ENCODE measurements around the gene PEX16.
"Not testable (repeated sequence)": the region's sequence is repeated elsewhere in the genome, so short reads cannot be mapped to it uniquely, and the experiment has no call there.

DNA sequence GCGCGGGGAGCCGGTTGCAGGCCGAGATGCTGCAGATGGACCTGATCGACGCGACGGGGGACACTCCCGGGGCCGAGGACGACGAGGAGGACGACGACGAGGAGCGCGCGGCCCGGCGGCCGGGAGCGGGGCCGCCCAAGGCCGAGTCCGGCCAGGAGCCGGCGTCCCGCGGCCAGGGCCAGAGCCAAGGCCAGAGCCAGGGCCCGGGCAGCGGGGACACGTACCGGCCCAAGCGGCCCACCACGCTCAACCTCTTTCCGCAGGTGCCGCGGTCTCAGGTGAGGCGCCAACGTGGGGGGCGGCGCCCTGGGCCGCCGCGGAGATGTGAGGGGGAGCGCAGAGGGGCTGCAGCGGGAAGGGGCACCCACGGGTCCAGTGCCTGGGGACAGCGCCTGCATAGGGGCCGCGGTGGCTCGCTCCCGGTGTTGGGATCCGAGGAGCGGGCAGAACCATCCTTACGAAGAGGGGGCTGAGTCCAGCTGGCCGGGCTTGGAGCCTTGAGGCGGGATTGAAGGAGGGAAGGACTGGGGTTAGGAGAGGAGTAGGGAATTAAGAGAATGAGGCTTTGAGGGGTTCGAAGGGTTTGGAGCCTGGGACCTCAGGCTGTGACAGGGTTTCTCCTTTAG is 17.4 kb downstream of the PEX16 start:
- TF ChIP-seq, protein P1, sequence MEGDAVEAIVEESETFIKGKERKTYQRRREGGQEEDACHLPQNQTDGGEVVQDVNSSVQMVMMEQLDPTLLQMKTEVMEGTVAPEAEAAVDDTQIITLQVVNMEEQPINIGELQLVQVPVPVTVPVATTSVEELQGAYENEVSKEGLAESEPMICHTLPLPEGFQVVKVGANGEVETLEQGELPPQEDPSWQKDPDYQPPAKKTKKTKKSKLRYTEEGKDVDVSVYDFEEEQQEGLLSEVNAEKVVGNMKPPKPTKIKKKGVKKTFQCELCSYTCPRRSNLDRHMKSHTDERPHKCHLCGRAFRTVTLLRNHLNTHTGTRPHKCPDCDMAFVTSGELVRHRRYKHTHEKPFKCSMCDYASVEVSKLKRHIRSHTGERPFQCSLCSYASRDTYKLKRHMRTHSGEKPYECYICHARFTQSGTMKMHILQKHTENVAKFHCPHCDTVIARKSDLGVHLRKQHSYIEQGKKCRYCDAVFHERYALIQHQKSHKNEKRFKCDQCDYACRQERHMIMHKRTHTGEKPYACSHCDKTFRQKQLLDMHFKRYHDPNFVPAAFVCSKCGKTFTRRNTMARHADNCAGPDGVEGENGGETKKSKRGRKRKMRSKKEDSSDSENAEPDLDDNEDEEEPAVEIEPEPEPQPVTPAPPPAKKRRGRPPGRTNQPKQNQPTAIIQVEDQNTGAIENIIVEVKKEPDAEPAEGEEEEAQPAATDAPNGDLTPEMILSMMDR (IDR thresholded peaks at IDR 0.05), result not testable (repeated sequence)
- TF ChIP-seq POLR2A (IDR thresholded peaks at IDR 0.05), result peak; percentile 0

All from ovary (tissue), 3 donors.